ENCODE data around the gene CDKN2B-AS1. TPM values are rescaled to one million over a fixed set of nuclear protein-coding genes. Genes with fewer than 3 reads are reported as not detected.

Gene CDKN2B-AS1
- polyA plus RNA-seq, 1 donor from 2014 or later, result not detected

DNA sequence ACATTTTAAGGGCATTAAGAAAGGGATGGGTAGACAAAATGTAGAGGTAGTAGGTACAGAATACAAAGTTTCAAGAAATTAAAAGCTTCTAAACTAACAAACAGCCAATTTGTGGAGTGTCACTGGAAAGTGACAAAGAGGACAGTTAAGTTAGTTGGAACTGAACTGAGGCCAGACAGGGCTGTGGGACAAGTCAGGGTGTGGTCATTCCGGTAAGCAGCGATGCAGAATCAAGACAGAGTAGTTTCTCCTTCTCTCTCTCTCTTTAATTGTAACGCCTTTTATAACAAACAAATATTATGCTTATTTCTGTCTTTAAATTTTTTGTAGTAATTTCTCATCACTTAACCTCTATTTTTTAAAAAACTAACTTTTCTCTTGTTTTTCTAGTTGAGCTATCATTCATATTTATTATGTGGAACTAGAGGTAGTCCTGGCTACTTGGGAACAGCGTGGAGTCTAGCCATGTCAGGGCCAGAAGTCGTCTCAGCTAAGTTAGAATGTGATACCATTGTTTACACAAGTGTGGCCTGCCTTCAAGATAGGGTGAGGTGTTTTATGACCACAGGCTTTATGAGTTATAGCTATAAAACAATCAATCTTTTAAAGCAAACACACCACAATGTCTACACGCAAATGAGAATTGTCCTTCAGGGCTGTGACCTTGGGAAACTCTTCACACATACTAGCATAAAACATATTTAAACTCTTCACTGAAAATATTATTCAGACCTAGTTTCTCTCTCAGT is 129.8 kb downstream of the CDKN2B-AS1 start:
- TF ChIP-seq MXI1 (conservative IDR thresholded peaks at IDR 0.05; ENCODE audit: poor library complexity, severe bottlenecking), result no peak
- no peak for TF ChIP-seq REST (IDR thresholded peaks at IDR 0.05; ENCODE audit: borderline replicate concordance)
- TF ChIP-seq TAF1 (IDR thresholded peaks at IDR 0.05; ENCODE audit: low read depth), result no peak
- no peak for TF ChIP-seq POLR2AphosphoS5 (IDR thresholded peaks at IDR 0.05)
- TF ChIP-seq EP300 (conservative IDR thresholded peaks at IDR 0.05; ENCODE audit: poor library complexity, severe bottlenecking), result no peak
- no peak for TF ChIP-seq SMC3 (conservative IDR thresholded peaks at IDR 0.05; ENCODE audit: poor library complexity)
- TF ChIP-seq CTCF (IDR thresholded peaks at IDR 0.05; ENCODE audit: poor library complexity, severe bottlenecking), result no peak
- TF ChIP-seq RAD21 (conservative IDR thresholded peaks at IDR 0.05), result no peak
- TF ChIP-seq EZH2 (IDR thresholded peaks at IDR 0.05; ENCODE audit: borderline replicate concordance, insufficient read depth, low read length, poor library complexity, severe bottlenecking), result no peak
- Histone ChIP-seq H3K4me2 (ENCODE audit: low read length) (no peak overlapping the region), H3K9me2 (ENCODE audit: insufficient read depth, low read length) (no peaks in the 10 kb centered on the region)

DNA sequence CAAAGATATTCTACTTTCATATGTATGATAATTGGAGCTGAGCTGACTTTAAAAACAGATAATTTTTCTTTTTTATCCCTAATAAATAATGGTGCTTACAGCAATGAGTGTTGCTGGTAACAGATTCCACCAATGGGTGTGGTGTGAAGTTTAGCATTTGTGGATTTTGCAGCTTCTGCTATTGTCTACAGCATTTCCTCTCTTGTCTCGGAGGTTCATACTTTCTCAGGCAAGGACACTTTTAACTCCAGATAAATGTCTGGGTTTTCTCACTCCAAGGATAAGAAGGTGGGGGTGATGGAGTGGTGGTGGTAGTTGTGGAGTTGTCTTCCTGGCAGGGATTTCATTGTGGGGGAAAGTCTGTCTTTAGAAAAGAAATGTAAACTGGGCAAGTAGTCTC is 134.5 kb downstream of the CDKN2B-AS1 start:
- H3K9ac ChIP-seq (ENCODE audit: low read length), result no peak overlapping the region
- TF ChIP-seq POLR2AphosphoS5 (IDR thresholded peaks at IDR 0.05), result no peak
- no peak for TF ChIP-seq MXI1 (conservative IDR thresholded peaks at IDR 0.05; ENCODE audit: poor library complexity, severe bottlenecking)
- no peak for TF ChIP-seq EZH2 (IDR thresholded peaks at IDR 0.05; ENCODE audit: borderline replicate concordance, insufficient read depth, low read length, poor library complexity, severe bottlenecking)
- TF ChIP-seq TAF1 (IDR thresholded peaks at IDR 0.05; ENCODE audit: low read depth), result no peak
- TF ChIP-seq RAD21 (conservative IDR thresholded peaks at IDR 0.05), result no peak
- no peak for TF ChIP-seq REST (IDR thresholded peaks at IDR 0.05; ENCODE audit: borderline replicate concordance)
- no peak for TF ChIP-seq CTCF (IDR thresholded peaks at IDR 0.05; ENCODE audit: poor library complexity, severe bottlenecking)
- TF ChIP-seq SMC3 (conservative IDR thresholded peaks at IDR 0.05; ENCODE audit: poor library complexity), result no peak
- no peak for TF ChIP-seq EP300 (conservative IDR thresholded peaks at IDR 0.05; ENCODE audit: poor library complexity, severe bottlenecking)
- no peaks in the 10 kb centered on the region for H3K9me2 ChIP-seq (ENCODE audit: insufficient read depth, low read length)
- no peak overlapping the region for H3K4me2 ChIP-seq (ENCODE audit: low read length)
- no peaks in the 10 kb centered on the region for H3K9me3 ChIP-seq (ENCODE audit: low read length)
- no peak overlapping the region for H3K27ac ChIP-seq (ENCODE audit: low read length)
- no peaks in the 10 kb centered on the region for H3K79me2 ChIP-seq (replicated peaks; ENCODE audit: insufficient read depth, low read length)
- H4K20me1 ChIP-seq (ENCODE audit: insufficient read depth), result no peaks in the 10 kb centered on the region
- H3F3A ChIP-seq (ENCODE audit: insufficient read depth, low read length, poor library complexity, severe bottlenecking), result no peaks in the 10 kb centered on the region
- no peaks in the 10 kb centered on the region for H3K36me3 ChIP-seq (ENCODE audit: insufficient read depth, low read length)
- H3K27me3 ChIP-seq (ENCODE audit: insufficient read depth, low read depth, low read length), result no peaks in the 10 kb centered on the region
- no peak overlapping the region for H2AFZ ChIP-seq (ENCODE audit: low read depth, low read length)
- H3K4me3 ChIP-seq (ENCODE audit: low read length), result no peak overlapping the region

More for the DNA sequence above, 129.8 kb downstream of the CDKN2B-AS1 start:
- Histone ChIP-seq H3K27ac (ENCODE audit: low read length) (no peak overlapping the region), H3K36me3 (ENCODE audit: insufficient read depth, low read length) (no peaks in the 10 kb centered on the region), H3F3A (ENCODE audit: insufficient read depth, low read length, poor library complexity, severe bottlenecking) (no peaks in the 10 kb centered on the region), H2AFZ (ENCODE audit: low read depth, low read length) (no peak overlapping the region), H3K27me3 (ENCODE audit: insufficient read depth, low read depth, low read length) (no peaks in the 10 kb centered on the region), H3K4me3 (ENCODE audit: low read length) (no peak overlapping the region), H3K9me3 (ENCODE audit: low read length) (no peaks in the 10 kb centered on the region), H3K9ac (ENCODE audit: low read length) (no peak overlapping the region), H4K20me1 (ENCODE audit: insufficient read depth) (no peaks in the 10 kb centered on the region), H3K79me2 (replicated peaks; ENCODE audit: insufficient read depth, low read length) (no peaks in the 10 kb centered on the region)

All from neural cell (in vitro differentiated cells).